MCF 10A (cell line): ENCODE results near the gene UMAD1. TPM values are rescaled to one million over a fixed set of nuclear protein-coding genes. Genes with fewer than 3 reads are reported as not detected.
A peak's percentile ranks its signal among the peaks of the same experiment; 100 is the strongest.

ENCODE experiments used
- BruUV-seq: library from RNA; stranded (reverse); fragments of 400-500 nt; replicated peaks from 2 replicates; lab custom pipeline; 2021; lab: Mats Ljungman, UMichigan
- CTCF ChIA-PET: fragments of 300-600 bp; sonication (Branson Sonifier 250); formaldehyde crosslinking; extraction: SDS; loops from one replicate; lab custom pipeline; 2021; ENCODE audit warnings: antibody characterized with exemption, inconsistent platforms; lab: Yijun Ruan, JAX
- POLR2A ChIA-PET: fragments of 300-600, 350-650 bp; sonication (Branson Sonifier 250); formaldehyde crosslinking; extraction: SDS; loops from one replicate; lab custom pipeline; 2020; ENCODE audit warnings: antibody characterized with exemption, inconsistent platforms; lab: Yijun Ruan, JAX
- DNase-seq: peaks from one replicate; pipeline ENCODE4 v3.0.0-alpha.2; 2018; ENCODE audit not compliant: unreplicated experiment
- H3K27ac Mint-ChIP-seq: one replicate; pipeline ENCODE4 v1.8.0; 2022; ENCODE audit warnings: mild to moderate bottlenecking, low read depth, mixed read lengths; ENCODE audit not compliant: unreplicated experiment
- H3K27me3 Mint-ChIP-seq: one replicate; pipeline ENCODE4 v1.8.0; 2022; ENCODE audit warnings: mixed read lengths; ENCODE audit not compliant: insufficient read depth, unreplicated experiment
- H3K36me3 Mint-ChIP-seq: one replicate; pipeline ENCODE4 v1.8.0; 2022; ENCODE audit warnings: mild to moderate bottlenecking, moderate library complexity, mixed read lengths; ENCODE audit not compliant: insufficient read depth, unreplicated experiment
- H3K4me1 Mint-ChIP-seq: one replicate; pipeline ENCODE4 v1.8.0; 2022; ENCODE audit warnings: mixed read lengths; ENCODE audit not compliant: insufficient read depth, unreplicated experiment
- H3K4me3 Mint-ChIP-seq: one replicate; pipeline ENCODE4 v1.8.0; 2022; ENCODE audit warnings: mild to moderate bottlenecking, moderate library complexity, mixed read lengths; ENCODE audit not compliant: unreplicated experiment
- H3K9me3 Mint-ChIP-seq: one replicate; pipeline ENCODE4 v1.8.0; 2022; ENCODE audit warnings: mixed read lengths; ENCODE audit not compliant: unreplicated experiment
- CTCF ChIP-seq: fragments of 200-600 bp; IDR thresholded peaks from one replicate; pipeline ENCODE4 v1.8.0; 2022; ENCODE audit warnings: antibody characterized with exemption, mild to moderate bottlenecking; ENCODE audit not compliant: unreplicated experiment
- intact Hi-C: fragments of 100-400 bp; cut with micrococcal nuclease; formaldehyde crosslinking; loops from 2 replicates; pipeline ENCODE4 v1.14.1; 2022
- total RNA-seq: library from RNA; stranded (reverse); gene quantifications from 2 replicates; pipeline ENCODE4 v1.2.3, GENCODE V29; 2022

UMAD1 gene
- total RNA-seq, 1 experiment from 2014 or later: 7.1 TPM

GRCh38 chr7:7639847-7640220 lies 718 bp upstream of the UMAD1 start:
- Mint-ChIP-seq H3K36me3 (peaks cover 24% of the 10 kb centered on the region), H3K4me1 (peaks cover 21% of the 10 kb centered on the region), H3K9me3 (no peaks in the 10 kb centered on the region), H3K27me3 (no peaks in the 10 kb centered on the region), H3K27ac (peak overlapping the region; percentile 97), H3K4me3 (peak overlapping the region; percentile 96)
- intact Hi-C loops: loop anchor here (1.0 kb wide), 2 partner anchors 122 to 550 kb away; no protein-coding TSS in a partner anchor
- ChIA-PET CTCF (interaction anchor here (0.6 to 2.7 kb wide), 8 partner anchors 42 to 577 kb away, joined by 3 to 11 read pairs (median 4); no protein-coding TSS in a partner anchor), POLR2A (interaction anchor here (0.6 to 4.9 kb wide), 33 partner anchors 11 to 623 kb away, joined by 3 to 39 read pairs (median 6); partner anchors contain the start of genes GLCCI1, ICA1 and RPA3)
- BruUV-seq: TSS peak; percentile 67
- TF ChIP-seq CTCF: no peak
- DNase-seq: peak; percentile 32

GRCh38 chr7:7641129-7641663 lies 644 bp downstream of the UMAD1 start:
- Mint-ChIP-seq H3K4me3 (peak overlapping the region; percentile 96), H3K27ac (peak overlapping the region; percentile 97), H3K9me3 (no peaks in the 10 kb centered on the region), H3K4me1 (peaks cover 21% of the 10 kb centered on the region), H3K36me3 (peaks cover 20% of the 10 kb centered on the region), H3K27me3 (no peaks in the 10 kb centered on the region)
- ChIA-PET CTCF (interaction anchor here (0.7 to 2.7 kb wide), 10 partner anchors 10 to 576 kb away, joined by 3 to 11 read pairs (median 4); no protein-coding TSS in a partner anchor), POLR2A (interaction anchor here (0.6 to 4.9 kb wide), 48 partner anchors 12 to 655 kb away, joined by 3 to 39 read pairs (median 5); partner anchors contain the start of genes GLCCI1 and RPA3)
- TF ChIP-seq CTCF: no peak
- no peak for DNase-seq
- TSS peak; percentile 61 for BruUV-seq
- intact Hi-C loops: no loop called here

GRCh38 chr7:7642081-7642480 lies 1.5 kb downstream of the UMAD1 start:
- Mint-ChIP-seq H3K9me3 (no peaks in the 10 kb centered on the region), H3K27me3 (no peaks in the 10 kb centered on the region), H3K4me3 (peak overlapping the region; percentile 96), H3K27ac (peak overlapping the region; percentile 97), H3K4me1 (peaks cover 21% of the 10 kb centered on the region), H3K36me3 (peaks cover 11% of the 10 kb centered on the region)
- no TSS peak for BruUV-seq
- no peak for DNase-seq
- no peak for TF ChIP-seq CTCF
- intact Hi-C loops: no loop called here
- POLR2A ChIA-PET: interaction anchor here (0.6 to 4.9 kb wide), 24 partner anchors 11 to 676 kb away, joined by 3 to 39 read pairs (median 6); partner anchors contain the start of genes GLCCI1 and RPA3
- CTCF ChIA-PET: interaction anchor here (0.6 to 2.7 kb wide), 10 partner anchors 9 to 331 kb away, joined by 3 to 11 read pairs (median 4); no protein-coding TSS in a partner anchor

GRCh38 chr7:7647495-7648036 lies 7.0 kb downstream of the UMAD1 start:
- no TSS peak for BruUV-seq

More at GRCh38 chr7:7647495-7648036, 7.0 kb downstream of the UMAD1 start:
- intact Hi-C loops: no loop called here
- H3K27me3 Mint-ChIP-seq: no peaks in the 10 kb centered on the region
- peaks cover 27% of the 10 kb centered on the region for H3K4me1 Mint-ChIP-seq
- peaks cover 11% of the 10 kb centered on the region for H3K36me3 Mint-ChIP-seq
- DNase-seq: peak; percentile 9
- H3K9me3 Mint-ChIP-seq: no peaks in the 10 kb centered on the region
- H3K27ac Mint-ChIP-seq: no peak overlapping the region
- no peak overlapping the region for H3K4me3 Mint-ChIP-seq
- TF ChIP-seq CTCF: no peak
- ChIA-PET POLR2A (interaction anchor here (0.5 kb wide), 1 partner anchor 64 kb away, joined by 3 read pairs; no protein-coding TSS in a partner anchor), CTCF (interaction anchor here (0.7 to 0.9 kb wide), 2 partner anchors 49 to 388 kb away, joined by 3 to 6 read pairs; no protein-coding TSS in a partner anchor)
